ENCODE results near the gene CCL4.

GRCh38 chr17:36074365-36074764 is 29.3 kb upstream of the CCL4 start:
- TF ChIP-seq CTCF (IDR thresholded peaks at IDR 0.05): no peak
- no peak for TF ChIP-seq EZH2 (IDR thresholded peaks at IDR 0.05; ENCODE audit: borderline replicate concordance, insufficient read depth, low read depth, low read length, poor library complexity, severe bottlenecking)
